Endometrial microvascular endothelial cells (primary cell): ENCODE results near the gene APBB2. TPM values are rescaled to one million over a fixed set of nuclear protein-coding genes. Genes with fewer than 3 reads are reported as not detected.
"Not testable (repeated sequence)": the region's sequence is repeated elsewhere in the genome, so short reads cannot be mapped to it uniquely, and the experiment has no call there.

Source experiments
- in situ Hi-C: cut with HindIII; loops from 2 replicates; pipeline ENCODE4 v1.10.0; 2017; ENCODE audit warnings: low sequenced_read_pairs, low pct_unique_long_range_greater_than_20kb; ENCODE audit errors: inconsistent ontology term
- total RNA-seq: library from RNA; depleted of rRNA; stranded (reverse); fragments of >200 nt; gene quantifications from one replicate; pipeline ENCODE4 v1.2.3, GENCODE V29; 2015; ENCODE audit errors: inconsistent ontology term

The APBB2 gene
- total RNA-seq, 1 donor from 2014 or later: 136 TPM

DNA sequence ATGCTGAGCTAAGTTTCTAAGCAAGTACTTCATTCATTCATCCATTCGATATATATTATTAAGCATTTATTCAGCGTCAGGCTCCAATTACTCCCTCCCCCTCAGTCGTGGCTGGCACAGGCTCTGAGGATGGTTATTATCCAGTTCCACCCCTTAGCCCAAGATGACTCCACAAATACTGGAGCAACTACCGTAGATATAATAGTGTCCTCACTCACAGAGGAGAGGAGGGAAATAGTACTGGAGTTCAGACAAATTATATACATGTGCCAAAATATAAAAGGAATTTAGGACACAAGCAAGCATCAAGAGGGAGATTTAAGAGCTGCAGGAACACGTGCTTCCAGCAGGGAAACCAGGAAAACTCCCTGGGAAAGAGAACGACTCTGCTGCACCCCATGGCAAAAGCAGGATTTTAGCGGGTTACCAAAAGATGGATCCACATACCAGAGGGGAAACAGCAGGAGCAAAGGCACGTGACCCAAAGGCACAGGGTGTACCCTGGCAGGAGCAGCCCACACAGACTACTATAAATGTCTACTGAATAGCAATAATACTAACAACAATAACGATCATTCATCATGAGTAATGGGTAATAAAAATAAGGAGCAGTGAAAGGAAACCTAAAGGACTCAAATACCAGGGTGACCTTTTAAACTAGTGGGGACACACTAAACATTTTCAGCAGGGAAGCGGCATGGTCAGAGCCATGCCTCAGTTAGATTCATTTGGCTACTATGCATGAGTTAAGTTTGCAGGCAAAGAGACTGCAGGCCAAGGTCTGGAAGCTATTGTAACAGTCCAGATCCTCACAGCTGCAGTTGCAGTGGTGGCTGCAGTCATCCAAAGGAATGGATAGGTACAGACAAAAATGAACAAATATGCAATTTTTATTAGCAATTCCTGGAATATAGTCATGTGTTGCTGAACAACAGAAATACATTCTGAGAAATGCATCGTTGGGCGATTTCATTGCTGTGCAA is 153.7 kb downstream of the APBB2 start:
- in situ Hi-C loops: no loop called here

DNA sequence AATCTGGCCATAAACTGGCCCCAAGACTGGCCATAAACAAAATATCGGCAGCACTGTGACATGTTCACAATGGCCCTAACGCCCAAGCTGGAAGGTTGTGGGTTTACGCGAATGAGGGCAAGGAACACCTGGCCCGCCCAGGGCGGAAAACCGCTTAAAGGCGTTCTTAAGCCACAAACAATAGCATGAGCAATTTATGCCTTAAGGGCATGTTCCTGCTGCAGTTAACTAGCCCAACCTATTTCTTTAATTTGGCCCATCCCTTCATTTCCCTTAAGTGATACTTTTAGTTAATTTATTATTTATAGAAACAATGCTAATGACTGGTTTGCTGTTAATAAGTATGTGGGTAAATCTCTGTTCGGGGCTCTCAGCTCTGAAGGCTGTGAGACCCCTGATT is 154.9 kb downstream of the APBB2 start:
- in situ Hi-C loops: not testable (repeated sequence)

DNA sequence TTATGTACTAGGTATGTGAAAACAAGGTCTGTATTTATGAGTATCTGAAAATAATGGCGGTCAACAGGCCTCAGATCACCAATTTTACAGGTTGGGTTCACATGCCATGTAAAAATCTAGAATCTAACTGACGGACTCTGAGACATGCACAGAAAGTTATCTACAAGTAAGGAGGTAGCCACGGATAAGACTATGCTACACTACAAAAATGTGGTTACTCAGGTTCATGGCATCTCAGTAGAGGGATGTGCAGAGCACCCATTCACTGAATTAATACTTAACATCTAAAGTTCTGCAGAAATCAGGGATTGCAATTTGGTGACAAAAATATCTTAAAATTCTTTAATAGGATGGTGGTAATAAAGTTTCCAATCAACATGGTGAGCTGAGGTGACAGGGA is 155.9 kb downstream of the APBB2 start:
- in situ Hi-C loops: no loop called here

DNA sequence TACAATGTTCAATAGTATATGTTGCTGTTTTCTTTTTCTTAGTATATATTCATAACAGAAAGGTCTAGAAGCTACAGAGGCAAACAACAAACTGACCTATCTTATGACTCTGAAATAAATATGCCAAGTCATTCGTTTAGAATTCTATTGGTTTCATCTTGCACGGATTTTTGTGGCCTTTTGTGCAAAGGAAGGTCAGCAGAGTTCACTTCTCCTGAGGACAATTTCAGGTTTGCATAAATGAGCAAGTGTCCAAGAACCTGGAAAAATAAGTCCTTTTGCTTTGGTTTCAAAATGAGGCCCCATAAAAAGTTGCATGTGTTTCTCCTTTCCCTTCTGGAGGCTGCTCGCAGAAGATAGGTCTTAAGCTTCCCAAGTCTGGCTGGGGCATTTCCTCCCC is 156.9 kb downstream of the APBB2 start:
- in situ Hi-C loops: no loop called here

DNA sequence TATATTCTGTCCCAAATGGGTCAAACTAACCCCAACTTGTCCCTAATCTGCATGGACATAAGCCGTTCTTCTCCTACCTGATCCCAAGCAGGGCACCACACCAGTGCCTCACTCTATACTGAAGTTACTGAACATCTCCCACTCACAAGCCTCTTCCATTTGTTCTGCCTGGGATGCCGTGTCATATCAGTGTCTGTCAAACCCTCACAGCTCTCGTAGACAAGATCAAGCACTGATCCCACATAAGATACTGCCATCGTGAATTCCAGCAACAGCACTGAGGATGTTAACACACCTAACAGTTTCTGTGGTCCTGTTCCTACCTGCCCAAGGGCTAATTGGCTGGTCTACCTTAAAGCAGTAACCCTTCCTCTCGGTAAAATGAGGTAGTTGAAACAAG is 162.1 kb downstream of the APBB2 start:
- in situ Hi-C loops: no loop called here

DNA sequence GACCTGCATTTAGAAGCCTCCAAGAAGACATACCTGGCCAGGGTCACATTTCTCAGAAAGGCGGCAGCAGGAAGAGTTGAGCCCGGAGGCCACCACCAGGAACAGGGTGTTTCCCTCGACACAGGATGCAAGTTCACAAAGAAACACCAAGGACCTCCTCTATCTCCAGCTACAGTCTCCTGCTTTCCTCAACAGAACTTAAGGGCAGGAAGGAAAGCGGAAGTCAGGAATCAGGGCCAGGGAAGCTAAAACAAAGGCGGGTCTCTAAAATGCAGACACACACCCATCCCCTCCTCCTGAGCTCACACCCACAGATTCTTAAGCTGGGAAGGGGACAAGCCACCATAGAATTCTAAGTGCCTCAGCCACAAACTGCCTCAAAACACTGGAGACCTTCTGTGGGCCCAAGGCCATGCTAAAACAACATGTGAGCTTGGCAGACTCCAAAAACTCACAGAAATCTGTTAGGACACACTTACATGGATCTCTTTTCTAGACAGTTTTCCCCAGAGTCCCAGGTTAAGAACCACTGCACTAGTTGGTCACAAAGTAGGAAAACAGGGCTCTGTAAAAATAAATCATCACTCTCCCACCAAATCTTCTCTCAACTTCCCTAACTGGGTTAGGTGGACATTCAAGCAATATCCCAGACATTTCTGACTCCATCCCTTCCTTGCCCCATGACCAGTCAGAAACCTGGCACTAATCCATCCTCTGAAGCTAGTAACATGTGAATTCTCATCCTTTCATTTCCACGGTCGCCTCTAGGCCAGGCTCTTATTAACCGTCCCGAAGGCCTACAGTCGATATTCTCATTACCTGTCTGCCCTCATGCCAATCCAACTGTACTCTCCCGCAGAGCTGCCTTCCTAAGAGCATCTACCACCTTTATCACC is 163.2 kb downstream of the APBB2 start:
- in situ Hi-C loops: no loop called here

DNA sequence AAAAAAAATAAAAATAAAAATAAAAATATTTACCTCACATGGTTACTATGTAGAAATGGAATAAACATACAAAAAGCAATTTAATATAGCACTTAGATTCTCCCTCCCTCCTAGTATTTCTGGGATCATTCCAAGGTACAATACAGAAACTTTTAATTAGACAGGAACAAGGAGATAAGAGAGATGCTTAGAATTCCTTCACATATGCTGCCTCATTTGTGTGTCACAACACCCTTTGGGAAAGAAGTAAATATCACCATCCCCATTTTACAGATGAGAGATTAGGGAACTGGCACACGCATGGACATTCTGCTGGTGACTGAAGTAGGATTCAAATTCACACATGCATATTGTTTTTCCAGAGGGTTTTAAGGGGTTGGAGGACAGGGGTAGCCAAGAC is 164.2 kb downstream of the APBB2 start:
- in situ Hi-C loops: no loop called here

DNA sequence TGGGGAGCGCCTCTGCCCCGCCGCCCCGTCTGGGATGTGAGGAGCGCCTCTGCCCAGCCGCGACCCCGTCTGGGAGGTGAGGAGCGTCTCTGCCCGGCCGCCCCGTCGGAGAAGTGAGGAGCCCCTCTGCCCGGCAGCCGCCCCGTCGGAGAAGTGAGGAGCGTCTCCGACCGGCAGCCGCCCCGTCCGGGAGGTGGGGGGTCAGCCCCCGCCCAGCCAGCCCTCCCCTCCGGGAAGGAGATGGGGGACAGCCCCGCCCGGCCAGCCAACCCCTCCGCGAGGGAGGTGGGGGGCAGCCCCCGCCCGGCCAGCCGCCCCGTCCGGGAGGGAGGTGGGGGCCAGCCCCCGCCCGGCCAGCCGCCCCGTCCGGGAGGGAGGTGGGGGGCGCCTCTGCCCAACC is 165.2 kb downstream of the APBB2 start:
- in situ Hi-C loops: not testable (repeated sequence)

DNA sequence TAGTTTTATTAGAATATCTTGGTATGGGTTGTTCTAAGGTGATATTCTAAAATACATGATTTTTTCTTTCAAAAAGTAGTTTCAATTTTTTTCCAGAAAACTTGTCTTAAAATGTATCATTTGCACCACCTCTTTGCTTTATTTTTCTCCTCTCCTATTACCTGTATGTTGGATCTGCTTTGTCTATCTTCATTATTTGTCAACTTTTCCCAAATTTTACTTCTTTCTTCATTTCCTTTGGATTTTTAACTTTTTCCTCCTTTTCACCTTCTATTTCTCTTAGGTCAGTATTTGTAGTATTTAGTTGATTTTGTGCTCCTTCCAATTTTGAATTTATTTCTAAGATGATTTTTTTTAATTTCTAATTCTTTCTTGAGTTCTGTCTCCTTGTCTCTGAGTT is 169.6 kb downstream of the APBB2 start:
- in situ Hi-C loops: no loop called here

DNA sequence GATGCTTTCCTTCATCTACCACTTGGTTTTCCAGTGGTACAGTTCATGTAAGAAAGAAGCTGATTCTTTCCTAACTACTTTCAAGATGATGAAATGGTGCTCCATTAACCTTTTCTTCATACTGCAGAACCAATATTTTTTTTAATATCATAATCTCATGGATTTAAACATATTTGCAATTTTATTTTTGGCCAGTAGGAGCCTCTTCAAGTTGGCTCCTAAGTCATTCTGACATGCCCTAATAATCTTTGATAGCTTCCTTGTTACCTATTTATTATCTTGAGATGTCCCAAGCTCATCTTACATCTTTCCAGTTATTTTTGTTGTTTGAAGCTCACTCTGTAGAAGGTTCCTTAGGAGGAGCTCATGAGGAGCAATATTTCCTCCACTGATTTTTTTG is 170.2 kb downstream of the APBB2 start:
- in situ Hi-C loops: no loop called here

DNA sequence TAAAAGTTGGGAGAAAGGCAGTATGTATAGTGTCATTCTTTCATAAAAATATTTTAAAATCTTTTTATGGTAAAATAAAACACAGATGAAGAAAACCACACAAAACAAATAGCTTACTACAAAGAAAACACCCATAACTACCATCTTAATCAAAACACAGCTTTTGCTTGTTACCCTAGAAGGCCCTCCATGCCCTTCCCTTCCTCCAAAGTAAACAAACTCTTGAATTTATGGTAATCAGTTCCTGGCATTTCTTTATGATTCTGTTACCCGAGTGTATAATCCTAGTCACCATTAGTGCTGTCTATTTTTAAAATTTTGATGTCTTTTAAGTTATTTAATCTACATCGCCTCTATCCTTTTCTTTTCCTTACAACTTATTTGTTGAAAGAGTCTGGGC is 170.9 kb downstream of the APBB2 start:
- in situ Hi-C loops: no loop called here

DNA sequence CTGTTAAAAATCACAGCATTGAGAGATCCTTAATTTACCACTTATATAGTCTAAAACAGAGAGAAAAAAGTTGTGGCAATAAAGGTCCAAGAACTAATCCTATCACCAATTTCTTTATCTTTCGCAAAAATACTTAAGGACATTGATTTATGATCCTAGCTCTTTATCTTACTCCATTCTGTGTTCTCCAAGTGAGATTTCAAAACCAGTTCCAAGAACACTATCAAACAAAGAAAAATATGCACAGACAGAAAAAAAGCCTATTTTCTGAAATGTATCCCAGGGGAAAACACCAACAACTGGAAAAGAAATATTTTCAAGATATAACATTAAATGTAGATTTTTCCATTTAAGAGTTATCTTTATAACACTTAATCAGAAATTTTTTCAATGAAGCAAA is 172.8 kb downstream of the APBB2 start:
- in situ Hi-C loops: no loop called here

DNA sequence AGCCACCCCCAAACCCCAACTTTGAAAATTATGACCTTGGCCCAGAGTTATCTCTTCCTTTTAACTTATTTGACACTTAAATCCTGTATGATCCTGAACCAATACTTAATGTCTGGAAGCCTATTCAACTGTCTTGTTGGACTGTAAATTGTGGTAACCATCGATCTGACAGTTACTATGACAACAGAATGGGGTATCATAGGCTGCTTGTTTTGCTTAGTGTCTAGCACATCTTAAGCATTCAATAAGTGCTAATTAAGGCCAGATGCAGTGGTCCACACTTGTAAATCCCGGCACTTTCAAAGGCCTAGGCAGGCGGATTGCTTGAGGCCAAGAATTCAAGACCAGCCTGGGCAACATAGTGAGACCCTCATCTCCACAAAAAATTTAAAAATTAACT is 175.0 kb downstream of the APBB2 start:
- in situ Hi-C loops: no loop called here

DNA sequence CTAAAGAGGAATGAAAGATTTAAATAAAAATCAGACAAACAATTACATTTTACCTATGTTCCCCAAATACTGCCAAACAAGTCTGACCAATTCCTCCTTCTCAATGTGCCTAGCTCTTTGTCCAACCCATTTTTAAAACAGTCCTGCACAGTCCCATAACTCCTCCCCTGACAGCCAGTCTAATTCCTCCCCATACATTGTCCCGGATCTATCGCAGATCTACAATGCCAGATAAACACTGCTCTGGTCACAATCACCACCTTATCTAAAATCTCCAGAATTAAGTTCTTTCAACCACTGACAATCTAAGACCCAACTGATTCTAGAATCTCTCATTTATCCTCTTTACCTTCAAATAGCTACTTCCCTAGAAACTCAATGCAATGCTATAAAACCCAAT is 176.0 kb downstream of the APBB2 start:
- in situ Hi-C loops: no loop called here

DNA sequence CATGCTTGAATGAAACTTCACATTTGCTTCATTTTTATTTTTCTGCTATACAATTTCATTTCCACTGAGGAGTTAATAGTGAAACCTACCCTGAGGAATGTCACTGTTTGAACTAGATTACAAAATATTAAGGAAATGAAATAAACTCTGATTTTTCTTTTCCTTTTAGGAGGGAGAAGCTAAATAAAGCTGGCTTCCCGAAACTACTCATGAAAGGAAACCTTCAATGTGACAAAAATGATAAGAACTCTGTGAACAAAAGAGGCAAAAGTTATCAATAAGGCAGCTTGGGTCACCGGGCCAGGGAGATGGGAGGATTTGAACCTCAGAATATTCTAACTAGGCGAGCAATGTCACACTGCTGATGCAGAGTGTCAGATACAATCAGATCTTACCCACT is 185.2 kb downstream of the APBB2 start:
- in situ Hi-C loops: no loop called here

DNA sequence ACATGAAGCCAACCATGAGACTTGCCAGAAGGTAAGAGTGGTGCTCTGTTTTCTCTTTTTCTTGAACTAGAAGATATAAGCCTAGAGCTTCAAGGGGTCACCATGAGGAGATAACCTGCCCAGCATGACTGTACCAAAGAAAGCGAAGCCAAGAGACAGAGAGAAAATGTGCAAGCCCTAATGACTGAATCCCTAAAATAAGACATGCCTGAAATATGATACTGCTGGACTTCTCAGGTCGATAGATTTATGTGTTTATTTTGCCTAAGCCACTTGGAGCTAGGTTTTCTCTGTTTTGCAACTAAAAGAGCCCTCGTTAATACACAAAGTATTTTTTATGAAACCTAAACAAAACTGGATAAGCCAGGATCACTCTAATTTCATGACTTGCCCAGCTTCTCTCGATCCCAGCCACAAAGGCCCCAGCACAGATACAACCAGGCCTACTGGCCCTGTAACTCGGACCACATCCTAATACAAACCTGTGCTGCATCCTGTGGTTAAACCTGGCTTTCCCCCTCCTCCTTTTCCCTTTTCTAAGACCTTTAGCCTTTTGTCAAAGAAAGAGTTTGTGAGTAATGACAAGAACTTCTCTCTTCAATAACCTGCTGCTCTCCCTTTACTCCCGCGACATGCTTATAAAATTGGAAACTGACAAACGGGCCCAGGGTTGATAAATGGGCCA is 185.8 kb downstream of the APBB2 start:
- in situ Hi-C loops: no loop called here

DNA sequence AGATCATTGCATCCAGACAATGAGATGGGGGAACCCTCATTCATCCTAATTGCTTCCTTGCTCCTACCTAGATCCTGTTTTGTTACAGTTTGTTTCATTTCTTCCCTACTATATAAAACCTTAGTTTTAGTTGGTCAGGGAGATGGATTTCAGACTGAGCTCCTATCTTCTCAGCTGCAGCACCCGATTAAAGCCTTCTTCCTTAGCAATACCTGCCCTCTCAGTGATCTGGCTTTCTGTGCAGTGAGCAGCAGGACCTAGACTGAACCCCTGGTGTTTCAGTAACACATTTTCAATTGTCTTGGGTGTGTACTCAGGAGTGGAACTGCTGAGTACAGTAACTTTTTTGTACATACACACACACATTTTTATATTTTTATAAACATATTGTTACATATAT is 187.4 kb downstream of the APBB2 start:
- in situ Hi-C loops: no loop called here

DNA sequence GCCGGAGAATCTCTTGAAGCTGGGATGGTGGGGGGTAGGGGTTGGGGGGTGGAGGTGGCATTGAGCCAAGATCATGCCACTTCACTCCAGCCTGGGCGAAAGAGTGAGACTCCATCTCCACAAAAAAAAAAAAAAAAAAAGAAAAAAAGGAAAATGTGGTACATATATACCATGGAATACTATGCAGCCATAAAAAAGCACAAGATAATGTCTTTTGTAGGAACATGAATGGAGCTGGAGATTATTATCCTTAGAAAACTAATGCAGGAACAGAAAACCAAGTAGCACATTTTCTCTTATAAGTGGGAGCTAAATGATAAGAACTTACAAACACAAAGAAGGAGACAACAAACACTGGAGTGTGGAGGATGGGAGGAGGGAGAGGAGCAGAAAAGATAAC is 188.5 kb downstream of the APBB2 start:
- in situ Hi-C loops: no loop called here
